Omental fat pad (tissue), 4 donors: ENCODE measurements around the gene YIF1A. TPM values are rescaled to one million over a fixed set of nuclear protein-coding genes. Genes with fewer than 3 reads are reported as not detected.

ENCODE experiments used
- ATAC-seq: fragments of 150-250 bp; one replicate; pipeline ENCODE4 v1.9.1; 2016; ENCODE audit warnings: mild to moderate bottlenecking, moderate library complexity; ENCODE audit not compliant: low FRiP score
- DNase-seq: peaks from one replicate; pipeline ENCODE4 v3.0.0-alpha.2; 2019; ENCODE audit warnings: low spot score
- CTCF ChIP-seq, 3 donors: fragments of 450-650 bp; IDR thresholded peaks; one replicate each; pipeline ENCODE4 v1.5.1; 2016 to 2017; ENCODE audit warnings: antibody characterized with exemption in 3 of 3, mild to moderate bottlenecking in 3 of 3, moderate library complexity in 2 of 3
- total RNA-seq, 4 donors: library from RNA; depleted of rRNA; stranded (reverse); fragments of >200 nt; gene quantifications; one replicate each; pipeline ENCODE4 v1.1.0, GENCODE V29; 2016

Gene YIF1A
- total RNA-seq, 4 donors from 2014 or later, result 57.1 to 116 (median 63.4) TPM

- no peak for ATAC-seq
- TF ChIP-seq CTCF (IDR thresholded peaks at IDR 0.05), result no peak
These were observed 51.1 kb downstream of the YIF1A start for GRCh38 chr11:66237867-66238266.

GRCh38 chr11:66235141-66235540, 53.8 kb downstream of the YIF1A start:
- no peak for ATAC-seq
- no peak for DNase-seq
- TF ChIP-seq CTCF (IDR thresholded peaks at IDR 0.05), result no peak

More at GRCh38 chr11:66237867-66238266, 51.1 kb downstream of the YIF1A start:
- no peak for DNase-seq

Other genes with a start within 250 kb of the YIF1A start
- gene GAL3ST3, start 240.0 kb downstream of the YIF1A start, total RNA-seq, result 1 to 10 TPM in 1 of 4 donors, under 1 TPM in 1, not detected in 2; 0.19 to 1.2 TPM
- gene SF3B2, start 236.8 kb downstream of the YIF1A start, total RNA-seq, result 100 to 1,000 TPM in 3 of 4 donors, 10 to 100 TPM in 1; 98.9 to 173 (median 140) TPM
- gene PACS1, start 218.9 kb downstream of the YIF1A start, total RNA-seq, result 10 to 100 TPM; 24.5 to 41.1 (median 38.0) TPM
- gene KLC2, start 31.4 kb downstream of the YIF1A start, total RNA-seq, result 10 to 100 TPM in 2 of 4 donors, 1 to 10 TPM in 2; 9.5 to 15.9 (median 11.9) TPM
- gene RAB1B, start 20.5 kb downstream of the YIF1A start, total RNA-seq, result 100 to 1,000 TPM in 1 of 4 donors, 10 to 100 TPM in 3; 74.0 to 107 (median 87.1) TPM
- gene CNIH2, start 11.0 kb downstream of the YIF1A start, total RNA-seq, result not detected
- 10 to 100 TPM in 1 of 4 donors, 1 to 10 TPM in 2, not detected in 1; 1.6 to 14.8 (median 9.1) TPM for gene TMEM151A, start 2.8 kb upstream of the YIF1A start, total RNA-seq
- gene CD248, start 27.9 kb upstream of the YIF1A start, total RNA-seq, result 100 to 1,000 TPM in 1 of 4 donors, 10 to 100 TPM in 3; 43.2 to 107 (median 70.7) TPM
- 10 to 100 TPM in 1 of 4 donors, 1 to 10 TPM in 3; 2.9 to 34.6 (median 3.6) TPM for gene RIN1, start 47.3 kb upstream of the YIF1A start, total RNA-seq
- 10 to 100 TPM; 36.7 to 59.2 (median 42.0) TPM for gene BRMS1, start 56.0 kb upstream of the YIF1A start, total RNA-seq
- 10 to 100 TPM; 13.3 to 37.1 (median 21.1) TPM for gene B4GAT1, start 58.5 kb upstream of the YIF1A start, total RNA-seq
- 1 to 10 TPM; 2.7 to 7.4 (median 5.0) TPM for gene SLC29A2, start 82.6 kb upstream of the YIF1A start, total RNA-seq
- gene NPAS4, start 131.9 kb upstream of the YIF1A start, total RNA-seq, result under 1 TPM in 1 of 4 donors, not detected in 3; 0.19 TPM
- gene MRPL11, start 149.7 kb upstream of the YIF1A start, total RNA-seq, result 10 to 100 TPM; 29.2 to 38.0 (median 32.3) TPM
- 10 to 100 TPM in 2 of 4 donors, 1 to 10 TPM in 2; 9.2 to 16.3 (median 12.5) TPM for gene PELI3, start 177.8 kb upstream of the YIF1A start, total RNA-seq
- gene DPP3, start 191.3 kb upstream of the YIF1A start, total RNA-seq, result 10 to 100 TPM; 13.9 to 23.9 (median 21.0) TPM
- 10 to 100 TPM; 35.5 to 71.9 (median 37.9) TPM for gene BBS1, start 221.5 kb upstream of the YIF1A start, total RNA-seq